ENCODE data around the gene HDHD5. TPM values are rescaled to one million over a fixed set of nuclear protein-coding genes. Genes with fewer than 3 reads are reported as not detected.

The HDHD5 gene
- total RNA-seq, 1 donor from 2014 or later = 67.1 TPM

DNA sequence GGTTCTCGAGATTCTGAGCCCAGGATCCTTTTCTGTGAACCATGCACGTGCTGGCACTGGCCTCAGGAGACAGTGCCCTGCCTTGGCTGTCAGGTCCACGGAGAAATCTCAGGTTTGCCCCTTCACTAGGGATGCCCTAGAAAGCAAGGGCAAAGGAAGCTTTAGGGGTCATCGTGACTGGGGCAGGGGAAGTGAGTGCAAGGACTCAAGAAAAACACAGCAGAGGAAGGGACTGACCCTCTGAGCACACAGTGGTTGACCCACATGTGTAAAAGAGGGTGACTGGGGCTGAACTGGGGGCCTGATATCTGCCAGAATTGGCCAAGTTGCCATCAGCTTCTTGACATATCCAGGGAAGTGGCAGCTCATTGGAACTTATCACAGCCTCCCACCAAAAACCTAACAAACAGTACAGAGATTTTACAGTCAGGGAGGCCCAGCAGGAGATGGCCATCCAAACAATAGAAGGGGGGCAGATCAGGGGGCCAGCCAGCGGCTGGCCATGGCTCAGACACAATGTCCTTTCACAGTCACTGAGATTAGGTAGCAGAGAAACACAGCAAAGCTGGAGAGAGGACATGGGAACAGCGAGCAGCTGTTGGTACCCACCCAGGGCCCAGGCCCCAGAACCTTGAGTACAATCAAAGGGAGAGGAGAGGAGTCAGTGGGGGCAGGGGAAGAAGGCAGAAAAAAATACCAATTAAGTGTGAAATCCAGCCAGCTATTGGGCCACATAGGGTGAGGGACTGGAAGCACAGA lies 42.3 kb downstream of the HDHD5 start:
- TF ChIP-seq CTCF (conservative IDR thresholded peaks at IDR 0.05; ENCODE audit: low read depth, low read length) = no peak
- no peak for DNase-seq (ENCODE audit: low read depth)
- H3K4me3 ChIP-seq (ENCODE audit: low read depth, low read length) = no peak overlapping the region

- no peak for DNase-seq (ENCODE audit: low read depth)
- H3K4me3 ChIP-seq (ENCODE audit: low read depth, low read length) = no peak overlapping the region
- no peak for TF ChIP-seq CTCF (conservative IDR thresholded peaks at IDR 0.05; ENCODE audit: low read depth, low read length)
These were observed 43.0 kb downstream of the HDHD5 start for GRCh38 chr22:17115945-17116565.

GRCh38 chr22:17115236-17115635 lies 43.8 kb downstream of the HDHD5 start:
- no peak for DNase-seq (ENCODE audit: low read depth)
- H3K4me3 ChIP-seq (ENCODE audit: low read depth, low read length) = no peak overlapping the region
- no peak for TF ChIP-seq CTCF (conservative IDR thresholded peaks at IDR 0.05; ENCODE audit: low read depth, low read length)

GRCh38 chr22:17114898-17115235 lies 44.2 kb downstream of the HDHD5 start:
- no peak for TF ChIP-seq CTCF (conservative IDR thresholded peaks at IDR 0.05; ENCODE audit: low read depth, low read length)
- no peak overlapping the region for H3K4me3 ChIP-seq (ENCODE audit: low read depth, low read length)
- no peak for DNase-seq (ENCODE audit: low read depth)

GRCh38 chr22:17114173-17114897 lies 44.7 kb downstream of the HDHD5 start:
- no peak for TF ChIP-seq CTCF (conservative IDR thresholded peaks at IDR 0.05; ENCODE audit: low read depth, low read length)
- no peak for DNase-seq (ENCODE audit: low read depth)
- no peak overlapping the region for H3K4me3 ChIP-seq (ENCODE audit: low read depth, low read length)

GRCh38 chr22:17113600-17113999 lies 45.5 kb downstream of the HDHD5 start:
- no peak for TF ChIP-seq CTCF (conservative IDR thresholded peaks at IDR 0.05; ENCODE audit: low read depth, low read length)
- H3K4me3 ChIP-seq (ENCODE audit: low read depth, low read length) = no peak overlapping the region
- DNase-seq (ENCODE audit: low read depth) = no peak
